Measurements from ENCODE around the gene OCRL. TPM values are rescaled to one million over a fixed set of nuclear protein-coding genes. Genes with fewer than 3 reads are reported as not detected.

Gene OCRL
- total and polyA plus RNA-seq, 2 of the 13 experiments (the other 11 are each of a cell fraction or from before 2014, with no cell fraction given): 13.4 to 32.0 TPM

- TF ChIP-seq ARID5B (CRISPR knock-in tag; IDR thresholded peaks at IDR 0.05): peak; percentile 46
- TF ChIP-seq GTF2F1 (IDR thresholded peaks at IDR 0.05; ENCODE audit: low read length): no peak
- TF ChIP-seq ZFP36L2 (CRISPR knock-in tag; IDR thresholded peaks at IDR 0.05): no peak
- no peak for TF ChIP-seq HMGA1 (CRISPR knock-in tag; conservative IDR thresholded peaks at IDR 0.05)
- no peak for TF ChIP-seq NR0B2 (CRISPR knock-in tag; IDR thresholded peaks at IDR 0.05)
- TF ChIP-seq JUND (CRISPR knock-in tag; IDR thresholded peaks at IDR 0.05): no peak
- TF ChIP-seq SP2 (CRISPR knock-in tag; IDR thresholded peaks at IDR 0.05): no peak
- no peak for TF ChIP-seq KAT7 (CRISPR knock-in tag; IDR thresholded peaks at IDR 0.05; ENCODE audit: borderline replicate concordance)
- TF ChIP-seq BCL6 (CRISPR knock-in tag; IDR thresholded peaks at IDR 0.05): peak; percentile 57; the same call in 1 of the 2 replicates
- peak; percentile 33; the same call in 1 of the 2 replicates for TF ChIP-seq HDAC2 (CRISPR knock-in tag; IDR thresholded peaks at IDR 0.05)
- TF ChIP-seq FOXA1 (IDR thresholded peaks at IDR 0.05): no peak
- TF ChIP-seq FOXA1 (CRISPR knock-in tag; IDR thresholded peaks at IDR 0.05): 0 out of 2 replicates have a peak, but pooled peaks have one; percentile 14
- no peak for TF ChIP-seq SAFB2 (CRISPR knock-in tag; IDR thresholded peaks at IDR 0.05; ENCODE audit: borderline replicate concordance, low read depth)
- no peak for TF ChIP-seq REST (IDR thresholded peaks at IDR 0.05; ENCODE audit: borderline replicate concordance in 1 of 2, low read depth in 1 of 2, low read length in 2 of 2)
- no peak for TF ChIP-seq ZNF572 (CRISPR knock-in tag; IDR thresholded peaks at IDR 0.05)
- no peak for TF ChIP-seq ZNF232 (CRISPR knock-in tag; IDR thresholded peaks at IDR 0.05; ENCODE audit: borderline replicate concordance)
- TF ChIP-seq ZNF383 (CRISPR knock-in tag; IDR thresholded peaks at IDR 0.05; ENCODE audit: borderline replicate concordance): no peak
- no peak for TF ChIP-seq ZBTB20 (CRISPR knock-in tag; IDR thresholded peaks at IDR 0.05; ENCODE audit: borderline replicate concordance, low read depth)
- TF ChIP-seq PCBP2 (optimal IDR thresholded peaks at IDR 0.05; ENCODE audit: low read depth, low read length, poor library complexity, severe bottlenecking): no peak
- no peak for TF ChIP-seq ZNF775 (CRISPR knock-in tag; IDR thresholded peaks at IDR 0.05; ENCODE audit: borderline replicate concordance)
- TF ChIP-seq SOX5 (CRISPR knock-in tag; IDR thresholded peaks at IDR 0.05; ENCODE audit: borderline replicate concordance): peak; percentile 26; the same call in 1 of the 2 replicates
Observed at GRCh38 chrX:129520151-129520550, 19.9 kb upstream of the OCRL start (continued).

All from HepG2 (cell line).